ENCODE data around the gene P3R3URF. TPM values are rescaled to one million over a fixed set of nuclear protein-coding genes. Genes with fewer than 3 reads are reported as not detected.
"Not testable (repeated sequence)": the region's sequence is repeated elsewhere in the genome, so short reads cannot be mapped to it uniquely, and the experiment has no call there.

Gene P3R3URF
- polyA plus RNA-seq (2011; rRNA removed) = not detected in 2 replicates
- polyA minus RNA-seq (2011; rRNA and poly(A)+ RNA removed) = not detected in 2 replicates

GRCh38 chr1:46176211-46176865 lies at the start of gene P3R3URF:
TSS of gene P3R3URF (minus strand) at chr1:46176488. CDS start at chr1:46176471, 17 bp downstream.
- CTCF ChIA-PET = interaction anchor here (9.6 kb wide), 1 partner anchor 140 kb away, joined by 188 read pairs; no protein-coding TSS in a partner anchor
- no peak within 1 kb of the TSS for H3K4me3 ChIP-seq (ENCODE audit: low read depth, low read length)
- POLR2A ChIA-PET = interaction anchor here (0.6 kb wide), 1 partner anchor 24 kb away, joined by 10 read pairs; no protein-coding TSS in a partner anchor
- DNase-seq (ENCODE audit: low read depth, low spot score) = no peak
- H3K27me3 ChIP-seq (ENCODE audit: control insufficient read depth, insufficient read depth, low read length) = no peaks in the 10 kb centered on the region
- H3K9me3 ChIP-seq (ENCODE audit: control insufficient read depth, insufficient read depth, low read length) = no peaks in the 10 kb centered on the region; the same call in 1 of the 2 replicates
- TF ChIP-seq CTCF (IDR thresholded peaks at IDR 0.05; ENCODE audit: low read depth, low read length) = no peak
- H3K27ac ChIP-seq (ENCODE audit: low read depth, low read length) = no peak within 1 kb of the TSS

GRCh38 chr1:46224966-46225365 lies 48.7 kb upstream of the P3R3URF start:
- Histone ChIP-seq H3K27ac (ENCODE audit: low read depth, low read length) (no peak overlapping the region), H3K9me3 (ENCODE audit: control insufficient read depth, insufficient read depth, low read length) (no peaks in the 10 kb centered on the region), H3K27me3 (ENCODE audit: control insufficient read depth, insufficient read depth, low read length) (no peaks in the 10 kb centered on the region), H3K4me3 (ENCODE audit: low read depth, low read length) (no peak overlapping the region)
- DNase-seq (ENCODE audit: low read depth, low spot score) = no peak
- no peak for TF ChIP-seq CTCF (IDR thresholded peaks at IDR 0.05; ENCODE audit: low read depth, low read length)
- CTCF ChIA-PET = interaction anchor here (0.9 to 4.8 kb wide), 10 partner anchors 9 to 191 kb away, joined by 3 to 50 read pairs (median 11); partner anchors contain the start of gene RAD54L
- POLR2A ChIA-PET = interaction anchor here (0.9 kb wide), 1 partner anchor 93 kb away, joined by 3 read pairs; the partner anchor contains the start of gene PIK3R3

GRCh38 chr1:46223472-46223943 lies 47.2 kb upstream of the P3R3URF start:
- H3K27me3 ChIP-seq (ENCODE audit: control insufficient read depth, insufficient read depth, low read length) = no peaks in the 10 kb centered on the region
- no peak overlapping the region for H3K4me3 ChIP-seq (ENCODE audit: low read depth, low read length)
- DNase-seq (ENCODE audit: low read depth, low spot score) = peak; percentile 77
- ChIA-PET CTCF (interaction anchor here (0.6 to 4.8 kb wide), 49 partner anchors 8 to 1492 kb away, joined by 3 to 50 read pairs (median 4); partner anchors contain the start of genes LURAP1, MMACHC, POMGNT1 and RAD54L), POLR2A (interaction anchor here (0.6 to 1.8 kb wide), 6 partner anchors 11 to 91 kb away, joined by 3 to 6 read pairs (median 4); partner anchors contain the start of genes LURAP1, PIK3R3 and RAD54L)
- TF ChIP-seq CTCF (IDR thresholded peaks at IDR 0.05; ENCODE audit: low read depth, low read length) = peak; percentile 98
- no peaks in the 10 kb centered on the region for H3K9me3 ChIP-seq (ENCODE audit: control insufficient read depth, insufficient read depth, low read length)
- H3K27ac ChIP-seq (ENCODE audit: low read depth, low read length) = no peak overlapping the region

GRCh38 chr1:46223055-46223454 lies 46.8 kb upstream of the P3R3URF start:
- not testable (repeated sequence) for DNase-seq (ENCODE audit: low read depth, low spot score); H3K27ac ChIP-seq (ENCODE audit: low read depth, low read length); H3K27me3 ChIP-seq (ENCODE audit: control insufficient read depth, insufficient read depth, low read length); H3K4me3 ChIP-seq (ENCODE audit: low read depth, low read length); H3K9me3 ChIP-seq (ENCODE audit: control insufficient read depth, insufficient read depth, low read length)
- POLR2A ChIA-PET = interaction anchor here (0.6 to 1.8 kb wide), 5 partner anchors 11 to 91 kb away, joined by 3 to 6 read pairs (median 4); partner anchors contain the start of genes PIK3R3 and RAD54L
- CTCF ChIA-PET = interaction anchor here (0.6 to 4.8 kb wide), 38 partner anchors 8 to 862 kb away, joined by 3 to 50 read pairs (median 5); partner anchors contain the start of genes LURAP1, POMGNT1 and RAD54L

GRCh38 chr1:46221749-46222148 lies 45.5 kb upstream of the P3R3URF start:
- ChIA-PET POLR2A (interaction anchor here (0.6 kb wide), 1 partner anchor 583 kb away, joined by 8 read pairs; no protein-coding TSS in a partner anchor), CTCF (interaction anchor here (1.3 to 4.8 kb wide), 4 partner anchors 11 to 184 kb away, joined by 3 to 36 read pairs (median 4); no protein-coding TSS in a partner anchor)
- no peak for TF ChIP-seq CTCF (IDR thresholded peaks at IDR 0.05; ENCODE audit: low read depth, low read length)
- Histone ChIP-seq H3K9me3 (ENCODE audit: control insufficient read depth, insufficient read depth, low read length) (no peaks in the 10 kb centered on the region), H3K4me3 (ENCODE audit: low read depth, low read length) (no peak overlapping the region), H3K27ac (ENCODE audit: low read depth, low read length) (no peak overlapping the region), H3K27me3 (ENCODE audit: control insufficient read depth, insufficient read depth, low read length) (no peaks in the 10 kb centered on the region)
- DNase-seq (ENCODE audit: low read depth, low spot score) = no peak
